Measurements from ENCODE around the gene MRPL2. TPM values are rescaled to one million over a fixed set of nuclear protein-coding genes. Genes with fewer than 3 reads are reported as not detected.
"Not testable (repeated sequence)": the region's sequence is repeated elsewhere in the genome, so short reads cannot be mapped to it uniquely, and the experiment has no call there.

Gene MRPL2
- polyA plus RNA-seq, 3 donors, result 23.9 to 26.9 (median 26.3) TPM

- H2AFZ ChIP-seq (ENCODE audit: insufficient read depth, low read depth, low read length, poor library complexity, severe bottlenecking), result peak overlapping the region; percentile 35
- Mint-ChIP-seq H3K4me3 (no peak overlapping the region), H3K4me1 (no peaks in the 10 kb centered on the region), H3K27me3 (ENCODE audit: low read depth in 3 of 3) (peaks cover 2 to 9% (median 3%) of the 10 kb centered on the region in 3 donors), H3K27ac (no peak overlapping the region), H3K9me3 (no peaks in the 10 kb centered on the region), H3K36me3 (no peaks in the 10 kb centered on the region)
- intact Hi-C loops (cut with micrococcal nuclease), result no loop called here
- H3K79me2 ChIP-seq (ENCODE audit: insufficient read depth, low read length), result no peaks in the 10 kb centered on the region
- H3K36me3 ChIP-seq (replicated peaks in 1 of 2; ENCODE audit: control insufficient read depth in 1 of 2, insufficient read depth in 2 of 2, low read length in 2 of 2), result no peaks in the 10 kb centered on the region
- no peak overlapping the region for H3K4me2 ChIP-seq (replicated peaks; ENCODE audit: extremely low read depth, low read length, poor library complexity, severe bottlenecking)
- TF ChIP-seq, protein P1, sequence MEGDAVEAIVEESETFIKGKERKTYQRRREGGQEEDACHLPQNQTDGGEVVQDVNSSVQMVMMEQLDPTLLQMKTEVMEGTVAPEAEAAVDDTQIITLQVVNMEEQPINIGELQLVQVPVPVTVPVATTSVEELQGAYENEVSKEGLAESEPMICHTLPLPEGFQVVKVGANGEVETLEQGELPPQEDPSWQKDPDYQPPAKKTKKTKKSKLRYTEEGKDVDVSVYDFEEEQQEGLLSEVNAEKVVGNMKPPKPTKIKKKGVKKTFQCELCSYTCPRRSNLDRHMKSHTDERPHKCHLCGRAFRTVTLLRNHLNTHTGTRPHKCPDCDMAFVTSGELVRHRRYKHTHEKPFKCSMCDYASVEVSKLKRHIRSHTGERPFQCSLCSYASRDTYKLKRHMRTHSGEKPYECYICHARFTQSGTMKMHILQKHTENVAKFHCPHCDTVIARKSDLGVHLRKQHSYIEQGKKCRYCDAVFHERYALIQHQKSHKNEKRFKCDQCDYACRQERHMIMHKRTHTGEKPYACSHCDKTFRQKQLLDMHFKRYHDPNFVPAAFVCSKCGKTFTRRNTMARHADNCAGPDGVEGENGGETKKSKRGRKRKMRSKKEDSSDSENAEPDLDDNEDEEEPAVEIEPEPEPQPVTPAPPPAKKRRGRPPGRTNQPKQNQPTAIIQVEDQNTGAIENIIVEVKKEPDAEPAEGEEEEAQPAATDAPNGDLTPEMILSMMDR (IDR thresholded peaks at IDR 0.05), result no peak
- WGBS (ENCODE audit: insufficient coverage), result 90% methylated on average over 7 of the region's 13 CpGs
- no peak overlapping the region for H3K4me3 ChIP-seq (replicated peaks in 1 of 3; ENCODE audit: low read depth in 2 of 3, low read length in 3 of 3)
- H3K4me1 ChIP-seq (ENCODE audit: control insufficient read depth in 1 of 2, insufficient read depth in 2 of 2, low read length in 2 of 2), result no peaks in the 10 kb centered on the region
- no peak overlapping the region for H3K27ac ChIP-seq (ENCODE audit: low read depth in 1 of 2, low read length in 2 of 2)
- H3K9ac ChIP-seq (ENCODE audit: insufficient read depth, low read length, poor library complexity, severe bottlenecking), result no peak overlapping the region
- H4K20me1 ChIP-seq (ENCODE audit: insufficient read depth, low read length), result no peaks in the 10 kb centered on the region
- no peaks in the 10 kb centered on the region for H3K9me3 ChIP-seq (replicated peaks in 1 of 2; ENCODE audit: control insufficient read depth in 1 of 2, insufficient read depth in 1 of 2, low read length in 2 of 2)
- DNase-seq, result no peak
- no peaks in the 10 kb centered on the region for H3K27me3 ChIP-seq (ENCODE audit: control insufficient read depth in 2 of 2, insufficient read depth in 2 of 2, low read length in 2 of 2)
Observed at GRCh38 chr6:43082806-43083655, 23.8 kb upstream of the MRPL2 start.

GRCh38 chr6:43081922-43082321 lies 22.7 kb upstream of the MRPL2 start:
- peaks cover 12 to 20% (median 15%) of the 10 kb centered on the region in 3 donors for H3K27me3 Mint-ChIP-seq (ENCODE audit: low read depth in 3 of 3)
- H3K9ac ChIP-seq (ENCODE audit: insufficient read depth, low read length, poor library complexity, severe bottlenecking); H2AFZ ChIP-seq (ENCODE audit: insufficient read depth, low read depth, low read length, poor library complexity, severe bottlenecking); DNase-seq; H3K79me2 ChIP-seq (ENCODE audit: insufficient read depth, low read length); intact Hi-C loops (cut with micrococcal nuclease); H3K9me3 ChIP-seq (replicated peaks in 1 of 2; ENCODE audit: control insufficient read depth in 1 of 2, insufficient read depth in 1 of 2, low read length in 2 of 2); H3K36me3 ChIP-seq (replicated peaks in 1 of 2; ENCODE audit: control insufficient read depth in 1 of 2, insufficient read depth in 2 of 2, low read length in 2 of 2); H3K4me3 Mint-ChIP-seq; H3K27ac Mint-ChIP-seq; H3K4me2 ChIP-seq (replicated peaks; ENCODE audit: extremely low read depth, low read length, poor library complexity, severe bottlenecking); H4K20me1 ChIP-seq (ENCODE audit: insufficient read depth, low read length); H3K27ac ChIP-seq (ENCODE audit: low read depth in 1 of 2, low read length in 2 of 2); H3K9me3 Mint-ChIP-seq; H3K36me3 Mint-ChIP-seq; H3K4me1 ChIP-seq (ENCODE audit: control insufficient read depth in 1 of 2, insufficient read depth in 2 of 2, low read length in 2 of 2); H3K4me1 Mint-ChIP-seq; H3K27me3 ChIP-seq (ENCODE audit: control insufficient read depth in 2 of 2, insufficient read depth in 2 of 2, low read length in 2 of 2); H3K4me3 ChIP-seq (replicated peaks in 1 of 3; ENCODE audit: low read depth in 2 of 3, low read length in 3 of 3): not testable (repeated sequence)
- 53% methylated on average over 3 of the region's 9 CpGs for WGBS (ENCODE audit: insufficient coverage)

Data from CD14-positive monocyte (primary cell).